ENCODE results near the gene GPR3.

The GPR3 gene

DNA sequence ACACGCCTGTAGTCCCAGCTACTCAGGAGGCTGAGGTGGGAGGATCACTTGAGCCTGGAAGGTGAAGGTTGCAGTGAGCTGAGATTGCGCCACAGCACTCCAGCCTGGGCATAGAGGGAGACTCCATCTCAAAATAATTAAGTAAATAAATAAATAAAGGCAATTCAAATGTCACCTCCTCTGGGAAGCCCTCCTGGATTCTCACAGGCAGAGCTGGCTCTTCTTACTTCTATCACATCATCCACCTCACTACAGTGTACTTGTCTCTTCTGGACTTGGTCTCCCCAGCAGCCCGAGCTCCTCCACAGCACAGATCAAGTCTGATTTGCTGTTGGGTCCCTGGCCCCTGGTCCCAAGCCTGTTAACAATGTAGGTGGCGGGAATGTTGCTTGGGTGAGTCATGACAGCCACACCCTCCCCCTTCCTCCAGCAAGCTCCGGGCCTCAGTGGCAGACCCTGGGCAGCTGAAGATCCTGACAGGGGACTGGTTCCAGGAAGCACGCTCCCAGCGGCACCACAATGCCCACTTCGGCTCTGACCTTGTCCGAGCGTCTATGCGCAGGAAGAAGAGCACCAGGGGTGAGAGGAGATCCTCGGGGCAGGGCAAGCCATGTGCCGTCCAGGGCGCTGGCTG, 45.3 kb upstream of the GPR3 start:
- TF ChIP-seq, protein P1, sequence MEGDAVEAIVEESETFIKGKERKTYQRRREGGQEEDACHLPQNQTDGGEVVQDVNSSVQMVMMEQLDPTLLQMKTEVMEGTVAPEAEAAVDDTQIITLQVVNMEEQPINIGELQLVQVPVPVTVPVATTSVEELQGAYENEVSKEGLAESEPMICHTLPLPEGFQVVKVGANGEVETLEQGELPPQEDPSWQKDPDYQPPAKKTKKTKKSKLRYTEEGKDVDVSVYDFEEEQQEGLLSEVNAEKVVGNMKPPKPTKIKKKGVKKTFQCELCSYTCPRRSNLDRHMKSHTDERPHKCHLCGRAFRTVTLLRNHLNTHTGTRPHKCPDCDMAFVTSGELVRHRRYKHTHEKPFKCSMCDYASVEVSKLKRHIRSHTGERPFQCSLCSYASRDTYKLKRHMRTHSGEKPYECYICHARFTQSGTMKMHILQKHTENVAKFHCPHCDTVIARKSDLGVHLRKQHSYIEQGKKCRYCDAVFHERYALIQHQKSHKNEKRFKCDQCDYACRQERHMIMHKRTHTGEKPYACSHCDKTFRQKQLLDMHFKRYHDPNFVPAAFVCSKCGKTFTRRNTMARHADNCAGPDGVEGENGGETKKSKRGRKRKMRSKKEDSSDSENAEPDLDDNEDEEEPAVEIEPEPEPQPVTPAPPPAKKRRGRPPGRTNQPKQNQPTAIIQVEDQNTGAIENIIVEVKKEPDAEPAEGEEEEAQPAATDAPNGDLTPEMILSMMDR (IDR thresholded peaks at IDR 0.05; ENCODE audit: insufficient read depth, low read length, poor library complexity, severe bottlenecking), result no peak
- DNase-seq (ENCODE audit: extremely low read depth, insufficient read length), result no peak
- H3K4me3 ChIP-seq (replicated peaks; ENCODE audit: low read depth, low read length), result no peak overlapping the region
- peaks cover 6% of the 10 kb centered on the region for H3K36me3 ChIP-seq (ENCODE audit: control insufficient read depth, insufficient read depth, low read length)
- H3K27me3 ChIP-seq (replicated peaks; ENCODE audit: control insufficient read depth, insufficient read depth, low read length), result no peaks in the 10 kb centered on the region

DNA sequence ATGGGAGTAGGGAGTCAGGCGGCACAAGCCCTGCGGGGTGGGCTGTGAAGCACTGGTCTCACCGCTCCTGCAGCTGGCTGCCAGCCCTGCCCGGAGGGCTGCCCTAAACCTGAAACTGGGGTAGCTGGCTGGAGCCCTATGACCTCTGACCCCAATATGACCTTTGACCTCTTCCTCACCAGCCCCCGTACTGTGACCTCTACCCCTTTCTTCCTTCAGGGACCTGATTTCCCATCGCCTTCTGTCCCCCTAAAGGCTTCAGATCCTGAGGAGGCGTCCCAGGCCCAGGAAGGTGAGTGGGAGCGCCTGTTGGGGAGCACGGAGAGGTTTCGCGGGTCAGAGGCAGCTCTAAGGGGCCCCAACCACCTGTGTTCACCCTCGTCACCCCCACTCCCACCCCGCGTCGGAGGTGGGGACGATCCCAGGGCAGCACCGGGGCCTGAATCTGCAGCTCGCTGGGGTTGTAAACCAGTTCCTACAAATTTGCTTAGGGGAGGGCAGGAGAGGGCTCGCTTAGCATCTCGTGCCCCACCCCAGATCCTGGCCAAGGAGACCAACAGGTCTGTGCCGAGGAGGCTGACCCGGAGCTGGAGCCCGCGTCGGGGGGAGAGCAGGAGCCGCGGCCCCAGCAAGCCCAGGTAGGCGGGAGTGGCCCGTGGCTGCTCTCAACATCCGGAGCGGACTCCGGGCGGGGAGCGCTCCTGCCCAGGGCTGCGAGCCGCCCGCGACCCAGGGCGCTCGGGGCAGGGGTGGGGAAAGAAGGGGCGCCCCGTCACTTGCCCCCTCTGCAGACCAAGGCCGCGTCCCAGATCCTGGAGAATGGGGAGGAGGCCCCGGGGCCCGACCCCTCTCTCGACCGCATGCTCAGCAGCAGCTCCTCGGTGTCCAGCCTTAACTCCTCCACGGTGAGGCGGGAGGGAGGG, 43.3 kb upstream of the GPR3 start:
- no peak for DNase-seq (ENCODE audit: extremely low read depth, insufficient read length)
- Histone ChIP-seq H3K27me3 (replicated peaks; ENCODE audit: control insufficient read depth, insufficient read depth, low read length) (no peaks in the 10 kb centered on the region), H3K4me3 (replicated peaks; ENCODE audit: low read depth, low read length) (no peak overlapping the region), H3K36me3 (ENCODE audit: control insufficient read depth, insufficient read depth, low read length) (peaks cover 6% of the 10 kb centered on the region)
- TF ChIP-seq, protein P1 (IDR thresholded peaks at IDR 0.05; ENCODE audit: insufficient read depth, low read length, poor library complexity, severe bottlenecking), result no peak

DNA sequence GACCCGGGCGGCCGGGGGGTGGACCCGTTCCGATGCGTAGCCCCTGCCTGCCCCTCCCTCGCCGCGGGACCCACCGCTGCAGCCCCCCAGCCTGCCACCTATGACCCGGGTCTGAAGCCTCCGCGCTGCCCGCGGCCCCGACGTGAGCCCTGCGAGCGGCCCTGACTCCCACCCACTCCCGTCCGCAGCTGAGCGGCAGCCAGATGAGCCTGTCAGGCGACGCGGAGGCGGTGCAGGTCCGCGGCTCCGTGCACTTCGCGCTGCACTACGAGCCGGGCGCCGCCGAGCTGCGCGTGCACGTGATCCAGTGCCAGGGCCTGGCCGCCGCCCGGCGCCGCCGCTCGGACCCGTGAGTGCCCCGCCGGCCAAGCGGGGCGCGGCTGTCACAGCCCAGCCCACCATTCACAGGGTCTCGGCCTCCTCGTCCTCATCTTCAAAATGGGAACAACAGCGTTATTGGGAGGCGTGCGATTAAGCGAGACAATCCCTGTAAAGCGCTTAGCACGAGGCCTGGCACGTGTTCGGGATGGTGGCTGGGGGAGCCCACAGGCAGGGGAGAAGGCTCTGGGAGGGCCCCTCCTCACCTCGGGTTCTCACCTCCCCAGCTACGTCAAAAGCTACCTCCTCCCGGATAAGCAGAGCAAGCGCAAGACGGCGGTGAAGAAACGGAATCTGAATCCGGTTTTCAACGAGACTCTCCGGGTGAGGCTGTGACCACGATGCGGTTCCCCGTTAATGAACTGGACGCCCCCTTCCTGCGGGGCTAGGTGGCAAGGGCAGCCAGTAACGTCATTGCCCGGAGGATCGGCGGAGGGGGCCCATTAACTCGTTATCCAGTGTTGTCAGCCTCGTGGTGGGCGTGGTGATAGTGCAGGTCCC, 42.4 kb upstream of the GPR3 start:
- no peak for DNase-seq (ENCODE audit: extremely low read depth, insufficient read length)
- H3K27me3 ChIP-seq (replicated peaks; ENCODE audit: control insufficient read depth, insufficient read depth, low read length), result no peaks in the 10 kb centered on the region
- no peak overlapping the region for H3K4me3 ChIP-seq (replicated peaks; ENCODE audit: low read depth, low read length)
- peaks cover 6% of the 10 kb centered on the region for H3K36me3 ChIP-seq (ENCODE audit: control insufficient read depth, insufficient read depth, low read length)
- TF ChIP-seq, protein P1 (IDR thresholded peaks at IDR 0.05; ENCODE audit: insufficient read depth, low read length, poor library complexity, severe bottlenecking), result no peak

DNA sequence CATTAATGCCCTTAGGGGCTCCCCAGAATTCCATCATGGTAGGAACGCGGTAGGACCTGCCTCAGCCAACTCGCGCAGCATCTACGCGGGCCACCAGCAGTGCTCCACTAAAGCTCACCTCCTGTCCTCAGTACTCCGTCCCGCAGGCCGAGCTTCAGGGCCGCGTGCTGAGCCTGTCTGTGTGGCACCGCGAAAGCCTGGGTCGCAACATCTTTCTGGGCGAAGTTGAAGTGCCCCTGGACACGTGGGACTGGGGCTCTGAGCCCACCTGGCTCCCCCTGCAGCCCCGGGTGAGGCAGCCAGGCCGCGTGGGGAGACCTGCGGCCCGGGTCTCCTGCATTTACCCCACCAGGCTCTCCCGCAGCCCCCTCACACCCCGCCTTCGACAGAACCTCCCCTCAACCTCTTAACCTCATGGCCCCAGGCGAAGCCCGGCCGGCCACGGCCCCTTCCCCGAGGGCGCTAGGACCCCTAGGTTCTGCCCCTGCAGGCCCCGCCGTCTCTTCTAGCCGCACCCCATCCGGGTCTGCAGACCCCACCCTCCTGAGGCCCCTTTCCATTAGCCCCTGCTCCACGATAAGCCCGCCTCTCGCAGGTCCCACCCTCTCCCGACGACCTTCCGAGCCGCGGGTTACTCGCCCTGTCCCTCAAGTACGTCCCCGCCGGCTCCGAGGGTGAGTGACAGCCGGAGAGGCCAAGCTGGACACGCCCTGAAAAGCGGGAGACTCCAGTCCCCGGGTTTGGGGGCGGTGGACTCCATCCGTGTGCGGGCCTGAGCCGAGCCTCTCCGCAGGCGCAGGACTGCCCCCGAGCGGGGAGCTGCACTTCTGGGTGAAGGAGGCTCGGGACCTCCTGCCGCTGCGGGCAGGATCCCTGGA, 41.5 kb upstream of the GPR3 start:
- Histone ChIP-seq H3K4me3 (replicated peaks; ENCODE audit: low read depth, low read length) (no peak overlapping the region), H3K27me3 (replicated peaks; ENCODE audit: control insufficient read depth, insufficient read depth, low read length) (no peaks in the 10 kb centered on the region), H3K36me3 (ENCODE audit: control insufficient read depth, insufficient read depth, low read length) (peaks cover 6% of the 10 kb centered on the region)
- TF ChIP-seq, protein P1 (IDR thresholded peaks at IDR 0.05; ENCODE audit: insufficient read depth, low read length, poor library complexity, severe bottlenecking), result no peak
- DNase-seq (ENCODE audit: extremely low read depth, insufficient read length), result no peak

DNA sequence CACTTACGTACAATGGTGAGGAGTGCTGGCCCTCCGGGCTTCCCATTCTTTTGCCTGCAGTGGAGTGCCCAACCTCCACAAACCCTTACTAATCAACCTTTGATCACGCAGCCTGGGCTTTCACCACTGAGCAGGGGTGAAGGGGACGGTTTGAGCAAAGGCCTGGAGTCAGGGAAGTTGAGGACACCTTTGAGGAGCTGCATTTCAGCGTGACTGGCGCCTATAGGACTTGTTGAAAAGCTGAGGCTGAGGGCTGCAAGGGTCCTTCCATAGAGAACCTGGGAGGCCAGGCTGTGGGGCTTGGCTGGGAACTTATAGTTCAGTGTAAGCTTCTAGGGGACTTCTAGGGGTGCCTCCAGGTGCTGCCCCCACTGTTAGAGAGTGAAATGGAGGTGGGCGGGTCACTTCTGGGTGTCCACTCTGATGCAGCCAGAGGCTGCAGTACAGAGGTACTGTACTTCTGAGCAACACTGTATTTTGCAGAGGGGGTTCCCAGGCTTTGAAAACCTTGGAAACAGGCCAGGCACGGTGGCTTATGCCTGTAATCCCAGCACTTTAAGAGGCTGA, 40.8 kb upstream of the GPR3 start:
- no peaks in the 10 kb centered on the region for H3K27me3 ChIP-seq (replicated peaks; ENCODE audit: control insufficient read depth, insufficient read depth, low read length)
- H3K36me3 ChIP-seq (ENCODE audit: control insufficient read depth, insufficient read depth, low read length), result peaks cover 6% of the 10 kb centered on the region
- TF ChIP-seq, protein P1 (IDR thresholded peaks at IDR 0.05; ENCODE audit: insufficient read depth, low read length, poor library complexity, severe bottlenecking), result no peak
- H3K4me3 ChIP-seq (replicated peaks; ENCODE audit: low read depth, low read length), result no peak overlapping the region
- DNase-seq (ENCODE audit: extremely low read depth, insufficient read length), result no peak

All from GM06990 (cell line).